ENCODE measurements around the gene MORC3.

Gene MORC3

DNA sequence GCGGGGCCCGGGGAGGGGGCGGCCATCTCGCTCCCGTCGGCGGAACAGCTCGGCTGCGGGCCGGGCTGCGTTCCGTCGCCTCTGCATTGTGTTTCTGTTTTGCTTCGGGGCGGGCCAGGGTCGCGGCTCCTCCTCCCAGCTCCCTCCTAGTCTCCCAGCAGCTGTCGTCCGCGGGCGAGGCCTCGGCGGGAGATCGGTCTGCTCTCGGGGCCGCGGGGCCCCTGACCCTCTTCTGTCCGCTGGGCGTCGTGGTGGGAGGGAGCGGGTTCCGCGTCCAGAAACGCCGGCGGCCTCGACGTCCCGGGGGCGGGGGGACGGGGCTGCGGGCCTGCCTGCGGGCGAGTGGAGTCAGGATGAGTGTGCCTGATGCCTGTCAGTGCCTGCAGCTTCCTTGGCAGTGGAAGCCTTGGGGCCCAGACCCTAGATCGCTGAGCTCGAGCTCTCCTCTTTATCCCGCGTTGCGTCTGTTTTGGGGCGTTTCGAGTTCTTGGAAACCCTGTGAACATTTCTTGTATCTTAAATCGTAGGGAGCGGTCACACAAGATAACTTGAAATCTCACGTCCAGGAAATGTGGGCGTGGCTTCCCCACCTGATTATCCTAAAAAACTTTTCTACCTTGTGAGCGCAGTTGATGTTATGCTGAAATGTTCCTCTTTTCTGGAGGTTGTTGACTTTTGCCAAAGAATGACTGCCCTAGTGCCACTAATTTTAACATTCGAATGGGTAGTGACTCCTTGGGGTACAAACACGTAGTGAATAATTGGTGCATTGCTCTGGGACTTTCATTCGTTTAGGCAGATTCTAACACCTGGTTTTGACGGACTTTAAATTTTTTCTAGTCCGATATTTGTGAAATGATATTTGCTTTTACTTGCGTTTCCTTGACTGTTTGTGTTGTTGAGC is 676 bp downstream of the MORC3 start:
- H3K9me3 ChIP-seq (ENCODE audit: control insufficient read depth, insufficient read depth, low read length), result no peaks in the 10 kb centered on the region
- H3K4me1 ChIP-seq (ENCODE audit: control insufficient read depth, low read length), result peaks cover 36% of the 10 kb centered on the region
- H3K79me2 ChIP-seq (ENCODE audit: control insufficient read depth, low read length), result peaks cover 54% of the 10 kb centered on the region
- H3K27ac ChIP-seq (ENCODE audit: low read depth, low read length), result peak overlapping the region; percentile 49
- H3K4me3 ChIP-seq (ENCODE audit: low read length), result peak overlapping the region; percentile 74
- peaks cover 4% of the 10 kb centered on the region; the same call in 1 of the 2 replicates for H3F3A ChIP-seq (ENCODE audit: control insufficient read depth, insufficient read depth)
- H3K36me3 ChIP-seq (ENCODE audit: control insufficient read depth, low read length), result peaks cover 12% of the 10 kb centered on the region
- H4K20me1 ChIP-seq (ENCODE audit: control insufficient read depth, insufficient read depth, low read depth, low read length), result no peaks in the 10 kb centered on the region
- no peaks in the 10 kb centered on the region for H3K27me3 ChIP-seq (ENCODE audit: control insufficient read depth, low read length)
- no peaks in the 10 kb centered on the region for H3K9me2 ChIP-seq (replicated peaks; ENCODE audit: control insufficient read depth, low read length)
- TF ChIP-seq CTCF (IDR thresholded peaks at IDR 0.05; ENCODE audit: low read depth, low read length, poor library complexity, severe bottlenecking), result no peak
- no peak for TF ChIP-seq EZH2phosphoT487 (IDR thresholded peaks at IDR 0.05; ENCODE audit: borderline replicate concordance, low read length)
- peak overlapping the region; percentile 85 for H3K4me2 ChIP-seq (ENCODE audit: low read length)

GRCh38 chr21:36321325-36322082 is 1.5 kb downstream of the MORC3 start:
- H3F3A ChIP-seq (ENCODE audit: control insufficient read depth, insufficient read depth), result peaks cover 4% of the 10 kb centered on the region; the same call in 1 of the 2 replicates
- H3K27me3 ChIP-seq (ENCODE audit: control insufficient read depth, low read length), result no peaks in the 10 kb centered on the region
- H3K79me2 ChIP-seq (ENCODE audit: control insufficient read depth, low read length), result peaks cover 60% of the 10 kb centered on the region
- H3K4me2 ChIP-seq (ENCODE audit: low read length), result peak overlapping the region; percentile 85
- no peaks in the 10 kb centered on the region for H3K9me2 ChIP-seq (replicated peaks; ENCODE audit: control insufficient read depth, low read length)
- peaks cover 36% of the 10 kb centered on the region for H3K4me1 ChIP-seq (ENCODE audit: control insufficient read depth, low read length)
- peak overlapping the region; percentile 49 for H3K27ac ChIP-seq (ENCODE audit: low read depth, low read length)
- peaks cover 12% of the 10 kb centered on the region for H3K36me3 ChIP-seq (ENCODE audit: control insufficient read depth, low read length)
- no peaks in the 10 kb centered on the region for H4K20me1 ChIP-seq (ENCODE audit: control insufficient read depth, insufficient read depth, low read depth, low read length)
- H3K9me3 ChIP-seq (ENCODE audit: control insufficient read depth, insufficient read depth, low read length), result no peaks in the 10 kb centered on the region
- peak overlapping the region; percentile 74 for H3K4me3 ChIP-seq (ENCODE audit: low read length)
- TF ChIP-seq CTCF (IDR thresholded peaks at IDR 0.05; ENCODE audit: low read depth, low read length, poor library complexity, severe bottlenecking) (no peak), EZH2phosphoT487 (IDR thresholded peaks at IDR 0.05; ENCODE audit: borderline replicate concordance, low read length) (no peak)

- H3F3A ChIP-seq (ENCODE audit: control insufficient read depth, insufficient read depth), result peaks cover 4% of the 10 kb centered on the region; the same call in 1 of the 2 replicates
- H3K9me2 ChIP-seq (replicated peaks; ENCODE audit: control insufficient read depth, low read length), result no peaks in the 10 kb centered on the region
- peak overlapping the region; percentile 74 for H3K4me3 ChIP-seq (ENCODE audit: low read length)
- no peaks in the 10 kb centered on the region for H3K9me3 ChIP-seq (ENCODE audit: control insufficient read depth, insufficient read depth, low read length)
- H4K20me1 ChIP-seq (ENCODE audit: control insufficient read depth, insufficient read depth, low read depth, low read length), result no peaks in the 10 kb centered on the region
- H3K4me1 ChIP-seq (ENCODE audit: control insufficient read depth, low read length), result peaks cover 36% of the 10 kb centered on the region
- H3K4me2 ChIP-seq (ENCODE audit: low read length), result peak overlapping the region; percentile 85
- H3K79me2 ChIP-seq (ENCODE audit: control insufficient read depth, low read length), result peaks cover 64% of the 10 kb centered on the region
- peak overlapping the region; percentile 49 for H3K27ac ChIP-seq (ENCODE audit: low read depth, low read length)
- H3K27me3 ChIP-seq (ENCODE audit: control insufficient read depth, low read length), result no peaks in the 10 kb centered on the region
- TF ChIP-seq EZH2phosphoT487 (IDR thresholded peaks at IDR 0.05; ENCODE audit: borderline replicate concordance, low read length), result no peak
- no peak for TF ChIP-seq CTCF (IDR thresholded peaks at IDR 0.05; ENCODE audit: low read depth, low read length, poor library complexity, severe bottlenecking)
- H3K36me3 ChIP-seq (ENCODE audit: control insufficient read depth, low read length), result peaks cover 12% of the 10 kb centered on the region
Observed at GRCh38 chr21:36322083-36322424, 2.1 kb downstream of the MORC3 start.
